Adrenal gland (tissue), 12 donors: Measurements from ENCODE around the gene MAML3. TPM values are rescaled to one million over a fixed set of nuclear protein-coding genes. Genes with fewer than 3 reads are reported as not detected.
A peak's percentile ranks its signal among the peaks of the same experiment; 100 is the strongest.

Experiments used
- DNase-seq, 7 donors: peaks; one replicate each; pipeline ENCODE4 v3.0.0-alpha.2; 2019 to 2020
- H3K27ac ChIP-seq, 5 donors: fragments of 200-600 bp; sonication (generic) in 4 of 5; 1 replicate in 3 of 5; 2 replicates in 2 of 5; pipeline versions ENCODE4 v1.5.1 to v1.8.0; 2016 to 2020; ENCODE audit warnings: mild to moderate bottlenecking in 1 of 5
- H3K27me3 ChIP-seq: fragments of 200-600 bp; 2 replicates; pipeline ENCODE4 v1.8.0; 2021
- H3K36me3 ChIP-seq, 2 donors: fragments of 200-600 bp; replicated peaks in 1 of 2; 1 replicate in 1 of 2; 2 replicates in 1 of 2; pipeline versions ENCODE4 v1.5.1 to v1.8.0; 2018 to 2022
- H3K4me1 ChIP-seq, 2 donors: fragments of 200-600 bp; replicated peaks in 1 of 2; 1 replicate in 1 of 2; 2 replicates in 1 of 2; pipeline versions ENCODE4 v1.5.1 to v1.8.0; 2018 to 2021
- H3K4me3 ChIP-seq, 4 donors: fragments of 200-600 bp; sonication (generic) in 3 of 4; one replicate each; pipeline ENCODE4 v1.5.1; 2016 to 2018
- H3K9me3 ChIP-seq, 3 donors: fragments of 200-600 bp; sonication (generic) in 1 of 3; replicated peaks in 1 of 3; 1 replicate in 2 of 3; 2 replicates in 1 of 3; pipeline versions ENCODE4 v1.5.1 to v1.8.0; 2016 to 2021
- CTCF ChIP-seq, 6 experiments: fragments of 450-650 bp in 4 of 6; fragments of 200-600 bp in 2 of 6; sonication (generic) in 1 of 6; IDR thresholded peaks; 1 replicate in 5 of 6; 2 replicates in 1 of 6; pipeline versions ENCODE4 v1.5.1 to v1.8.0; 2016 to 2021; ENCODE audit warnings: antibody characterized with exemption in 6 of 6, mild to moderate bottlenecking in 2 of 6, moderate library complexity in 1 of 6
- POLR2A ChIP-seq, 2 donors: fragments of 450-650 bp; IDR thresholded peaks; one replicate each; pipeline ENCODE4 v1.6.1; 2017; ENCODE audit warnings: antibody characterized with exemption in 2 of 2, mild to moderate bottlenecking in 2 of 2, moderate library complexity in 1 of 2
- WGBS, 4 donors: extraction: QIAGEN DNeasy Blood & Tissue Kit in 2 of 4; methylation state at CpG; one replicate each; pipeline versions ENCODE4 v1.1.5 to v1.1.7; 2013 to 2017; 5-methylcytosine and 5-hydroxymethylcytosine counted together
- intact Hi-C, 2 donors: fragments of 100-400 bp; cut with DNase I; formaldehyde crosslinking; loops; one replicate each; pipeline versions ENCODE4 v1.14.1 to v1.15.0; 2022 to 2023
- polyA plus RNA-seq, 3 donors: library from polyadenylated mRNA; stranded (reverse); fragments of 200-250 nt in 2 of 3; fragments of 350-450 nt in 1 of 3; fragmentation: Illumina TruSeq in 1 of 3; extraction: RNeasy Lipid Tissue Mini Kit (QIAGEN cat#74804) in 1 of 3; gene quantifications; one replicate each; pipeline ENCODE4 v1.2.3, GENCODE V29; 2013 to 2014
- total RNA-seq, 9 donors: library from RNA; depleted of rRNA in 4 of 9; stranded (reverse); fragments of >200 nt in 4 of 9; fragments of 120-200 nt in 1 of 9; fragmentation: NEBNext Ultra II Directional in 1 of 9; extraction: Animal tissue kit (Norgen Biotek cat#: 25700) in 1 of 9; gene quantifications; one replicate each; pipeline versions ENCODE4 v1.1.0 to v1.2.4, GENCODE V29; 2013 to 2023
- donor health status: healthy with polysubstance abuse.
- donor health status: Bipolar disorder and iron deficiency.
- donor health status: DM: yes; HTN: yes; CAD: no.
- donor health status: DM: no; HTN: no; CAD: no.
- donor health status: DM: no; HTN: no; CAD: no.
- donor health status: DM: yes; HTN: yes; CAD: no.

MAML3 gene
- total and polyA plus RNA-seq, 12 donors, result 2.0 to 15.9 (median 8.4) TPM

GRCh38 chr4:139781066-139781465 is 372.9 kb downstream of the MAML3 start:
- Histone ChIP-seq H3K36me3 (no peaks in the 10 kb centered on the region), H3K9me3 (no peaks in the 10 kb centered on the region), H3K27ac (no peak overlapping the region), H3K27me3 (no peaks in the 10 kb centered on the region), H3K4me3 (no peak overlapping the region), H3K4me1 (no peaks in the 10 kb centered on the region)
- intact Hi-C loops, result no loop called here
- no peak for DNase-seq
- TF ChIP-seq POLR2A (IDR thresholded peaks at IDR 0.05) (no peak), CTCF (IDR thresholded peaks at IDR 0.05) (no peak)
- WGBS, 4 donors, result 68 to 88% (median 76%) methylated on average over 3 of the region's 3 CpGs

GRCh38 chr4:139779691-139780090 is 374.3 kb downstream of the MAML3 start:
- no peaks in the 10 kb centered on the region for H3K4me1 ChIP-seq
- TF ChIP-seq POLR2A (IDR thresholded peaks at IDR 0.05) (no peak), CTCF (IDR thresholded peaks at IDR 0.05) (no peak)
- DNase-seq, result peak in 1 of 7 donors; percentile 61
- H3K36me3 ChIP-seq, result no peaks in the 10 kb centered on the region
- H3K27ac ChIP-seq, result peak overlapping the region in 1 of 5 donors; percentile 45
- 94 to 98% (median 95%) methylated on average over 9 of the region's 9 CpGs for WGBS, 4 donors
- no peaks in the 10 kb centered on the region for H3K9me3 ChIP-seq
- intact Hi-C loops, result no loop called here
- H3K27me3 ChIP-seq, result no peaks in the 10 kb centered on the region
- H3K4me3 ChIP-seq, result no peak overlapping the region

- Histone ChIP-seq H3K36me3 (no peaks in the 10 kb centered on the region), H3K9me3 (no peaks in the 10 kb centered on the region), H3K4me1 (no peaks in the 10 kb centered on the region), H3K27me3 (no peaks in the 10 kb centered on the region), H3K27ac (no peak overlapping the region), H3K4me3 (no peak overlapping the region)
- WGBS, 4 donors, result 97 to 98% (median 98%) methylated on average over 3 of the region's 3 CpGs
- TF ChIP-seq CTCF (IDR thresholded peaks at IDR 0.05) (no peak), POLR2A (IDR thresholded peaks at IDR 0.05) (no peak)
- no peak for DNase-seq
- intact Hi-C loops, result no loop called here
Observed at GRCh38 chr4:139777757-139778156, 376.2 kb downstream of the MAML3 start.

- Histone ChIP-seq H3K36me3 (no peaks in the 10 kb centered on the region), H3K27me3 (no peaks in the 10 kb centered on the region), H3K27ac (no peak overlapping the region), H3K9me3 (no peaks in the 10 kb centered on the region), H3K4me1 (no peaks in the 10 kb centered on the region), H3K4me3 (no peak overlapping the region)
- 57 to 75% (median 74%) methylated on average over 4 of the region's 4 CpGs for WGBS, 4 donors
- intact Hi-C loops, result no loop called here
- no peak for DNase-seq
- no peak for TF ChIP-seq POLR2A (IDR thresholded peaks at IDR 0.05)
- no peak for TF ChIP-seq CTCF (IDR thresholded peaks at IDR 0.05)
Observed at GRCh38 chr4:139776235-139776634, 377.7 kb downstream of the MAML3 start.
